ENCODE measurements around the gene CGGBP1.

DNA sequence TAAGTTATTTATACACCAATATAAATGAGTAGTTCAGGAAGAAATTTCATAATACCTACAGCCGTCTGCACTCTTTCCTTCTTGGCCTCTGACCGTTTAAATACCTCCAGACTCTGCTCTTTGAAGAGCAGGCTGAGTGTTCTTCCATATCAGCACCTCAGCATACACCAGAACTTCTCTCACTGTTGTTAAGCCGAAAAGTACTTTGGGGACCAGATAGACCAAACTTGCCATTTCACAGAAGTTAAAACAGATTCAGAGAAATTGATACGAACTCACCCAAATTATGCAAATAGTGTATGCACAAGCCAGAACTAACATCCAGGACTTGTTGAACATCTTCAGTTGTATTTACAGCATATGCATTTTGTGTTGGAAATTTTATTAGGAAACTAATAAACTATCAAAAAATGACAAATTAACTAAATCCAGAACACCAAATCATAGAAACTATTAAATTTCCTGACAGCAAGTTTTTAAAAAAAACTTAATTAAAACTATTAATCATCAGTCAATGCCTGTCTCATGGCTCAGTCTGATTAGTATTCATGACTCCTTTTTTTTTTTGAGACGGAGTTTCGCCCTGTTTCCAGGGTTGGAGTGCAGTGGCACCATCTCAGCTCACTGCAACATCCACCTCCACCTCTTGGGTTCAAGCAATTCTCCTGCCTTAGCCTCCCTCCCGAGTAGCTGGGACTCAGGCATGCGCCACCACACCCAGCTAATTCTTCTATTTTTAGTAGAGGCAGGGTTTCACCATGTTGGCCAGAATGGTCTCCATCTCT lies 24.1 kb downstream of the CGGBP1 start:
- TF ChIP-seq, protein P1, sequence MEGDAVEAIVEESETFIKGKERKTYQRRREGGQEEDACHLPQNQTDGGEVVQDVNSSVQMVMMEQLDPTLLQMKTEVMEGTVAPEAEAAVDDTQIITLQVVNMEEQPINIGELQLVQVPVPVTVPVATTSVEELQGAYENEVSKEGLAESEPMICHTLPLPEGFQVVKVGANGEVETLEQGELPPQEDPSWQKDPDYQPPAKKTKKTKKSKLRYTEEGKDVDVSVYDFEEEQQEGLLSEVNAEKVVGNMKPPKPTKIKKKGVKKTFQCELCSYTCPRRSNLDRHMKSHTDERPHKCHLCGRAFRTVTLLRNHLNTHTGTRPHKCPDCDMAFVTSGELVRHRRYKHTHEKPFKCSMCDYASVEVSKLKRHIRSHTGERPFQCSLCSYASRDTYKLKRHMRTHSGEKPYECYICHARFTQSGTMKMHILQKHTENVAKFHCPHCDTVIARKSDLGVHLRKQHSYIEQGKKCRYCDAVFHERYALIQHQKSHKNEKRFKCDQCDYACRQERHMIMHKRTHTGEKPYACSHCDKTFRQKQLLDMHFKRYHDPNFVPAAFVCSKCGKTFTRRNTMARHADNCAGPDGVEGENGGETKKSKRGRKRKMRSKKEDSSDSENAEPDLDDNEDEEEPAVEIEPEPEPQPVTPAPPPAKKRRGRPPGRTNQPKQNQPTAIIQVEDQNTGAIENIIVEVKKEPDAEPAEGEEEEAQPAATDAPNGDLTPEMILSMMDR (conservative IDR thresholded peaks at IDR 0.05) = no peak
- no peak for TF ChIP-seq ZFX (IDR thresholded peaks at IDR 0.05)

All from C4-2B (cell line).